Left forelimb (tissue), 1 donor: ENCODE results near the gene LRRC55.
A peak's percentile ranks its signal among the peaks of the same experiment; 100 is the strongest.

ENCODE experiments used
- DNase-seq: peaks from one replicate; pipeline ENCODE4 v3.0.0-alpha.2; 2018; ENCODE audit warnings: low spot score

Gene LRRC55

DNA sequence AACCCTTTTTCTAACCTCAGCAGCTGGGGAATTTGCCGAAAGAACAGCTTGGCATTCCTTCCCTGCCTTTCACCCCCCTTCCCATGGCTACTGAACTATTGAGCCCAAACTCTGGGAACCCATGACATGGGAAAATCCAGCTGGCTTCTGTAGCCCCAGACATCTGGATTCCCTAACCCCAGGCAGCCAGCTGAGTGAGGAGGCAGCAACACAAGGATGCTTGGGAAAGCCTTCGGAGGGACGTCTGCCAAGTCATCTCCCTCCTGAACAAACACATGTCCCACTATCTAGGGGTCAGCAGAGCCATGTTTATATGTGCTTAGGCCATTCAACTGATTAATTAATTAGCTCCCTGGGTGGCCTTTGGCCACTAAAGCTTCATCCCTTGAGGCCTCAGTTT, 21.6 kb downstream of the LRRC55 start:
- no peak for DNase-seq

GRCh38 chr11:57203882-57204480, 22.2 kb downstream of the LRRC55 start:
- no peak for DNase-seq

DNA sequence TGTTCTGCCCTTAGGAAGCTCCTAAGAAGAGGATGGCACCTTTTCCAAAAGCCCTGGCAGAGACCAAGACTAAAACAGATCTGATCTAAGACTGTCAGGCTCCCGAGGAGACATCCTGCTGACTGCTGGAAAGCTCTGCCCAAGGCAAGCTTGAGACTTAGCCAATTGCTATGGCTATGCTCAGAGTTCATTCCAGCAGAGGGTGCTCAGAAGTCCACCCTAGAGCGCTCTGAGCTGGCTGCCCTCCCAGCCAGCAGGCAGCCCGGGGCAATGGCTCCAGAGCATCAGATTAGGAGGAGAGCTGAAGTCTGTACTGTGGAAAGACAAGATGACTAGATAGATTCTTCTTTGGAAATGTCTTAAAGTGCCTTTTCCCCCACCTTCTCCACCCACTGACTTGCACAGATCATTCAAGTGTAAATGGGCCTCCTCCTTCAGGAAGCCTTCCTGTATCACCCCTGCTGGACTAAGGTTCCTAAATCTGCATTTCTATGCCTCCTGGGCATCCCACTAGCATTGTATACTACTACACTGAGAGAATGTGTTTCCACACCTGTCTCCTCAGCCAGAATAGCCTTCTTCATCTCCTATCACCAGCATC, 23.4 kb downstream of the LRRC55 start:
- no peak for DNase-seq

DNA sequence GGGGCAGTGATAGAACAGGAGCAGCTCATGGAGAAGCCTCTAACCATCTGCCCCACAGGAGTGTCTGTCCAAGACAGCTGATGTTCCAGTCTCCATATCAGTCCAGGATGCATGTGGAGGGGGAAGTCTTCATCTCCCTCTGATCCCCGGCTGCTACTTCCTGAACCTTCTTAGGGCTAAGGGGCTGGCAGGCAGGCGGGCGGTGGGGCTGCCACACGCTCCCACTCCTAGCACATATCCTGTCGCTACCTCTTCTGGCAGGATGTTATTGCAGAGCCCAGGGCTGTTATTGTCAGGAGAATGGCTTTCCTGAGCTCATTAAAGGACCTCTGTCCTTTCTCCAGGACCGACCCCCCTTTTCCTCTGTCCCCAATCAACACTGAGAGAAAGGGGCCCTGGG, 25.4 kb downstream of the LRRC55 start:
- DNase-seq = no peak

GRCh38 chr11:57210781-57211180, 29.0 kb downstream of the LRRC55 start:
- DNase-seq = no peak

GRCh38 chr11:57213342-57214097, 31.8 kb downstream of the LRRC55 start:
- DNase-seq = no peak

- no peak for DNase-seq
Measured at GRCh38 chr11:57214098-57214417, 32.3 kb downstream of the LRRC55 start.

- no peak for DNase-seq
Measured at GRCh38 chr11:57214494-57214893, 32.7 kb downstream of the LRRC55 start.

GRCh38 chr11:57216463-57216862, 34.7 kb downstream of the LRRC55 start:
- DNase-seq = no peak

- no peak for DNase-seq
Measured at GRCh38 chr11:57217053-57217452, 35.3 kb downstream of the LRRC55 start.

DNA sequence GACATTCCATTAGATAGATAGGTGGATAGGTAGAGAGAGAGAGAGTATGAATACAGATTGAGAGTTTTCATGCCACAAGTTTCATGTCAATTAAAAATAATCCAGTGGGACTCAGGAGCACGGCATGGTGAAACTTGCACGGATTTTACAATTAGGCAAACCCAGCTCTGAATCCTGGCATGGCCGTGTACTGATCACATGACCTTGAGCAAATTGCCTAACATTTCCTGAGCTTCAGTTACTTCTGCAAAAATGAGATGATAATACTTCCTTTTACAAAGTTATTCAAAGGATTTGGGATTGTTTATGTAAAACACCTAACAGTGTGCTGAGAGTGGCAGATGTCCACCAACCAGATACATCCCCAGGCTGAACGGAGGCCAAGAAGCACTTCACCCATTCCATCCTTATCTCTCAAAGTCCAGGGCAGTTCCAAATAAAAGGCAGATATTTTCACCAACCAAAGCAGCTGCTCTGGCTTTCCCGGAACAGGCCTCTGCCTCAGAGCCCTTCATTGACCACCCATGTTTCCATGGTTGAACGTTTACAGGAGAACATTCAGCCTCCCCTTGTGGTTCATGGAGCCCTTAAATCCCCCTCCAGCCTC, 37.4 kb downstream of the LRRC55 start:
- DNase-seq = no peak

- no peak for DNase-seq
Measured at GRCh38 chr11:57222239-57222638, 40.5 kb downstream of the LRRC55 start.

- no peak for DNase-seq
Measured at GRCh38 chr11:57223601-57224000, 41.8 kb downstream of the LRRC55 start.

- DNase-seq = no peak
Measured at GRCh38 chr11:57224128-57224527, 42.4 kb downstream of the LRRC55 start.

- no peak for DNase-seq
Measured at GRCh38 chr11:57224537-57224936, 42.8 kb downstream of the LRRC55 start.

- DNase-seq = no peak
Measured at GRCh38 chr11:57228600-57228999, 46.8 kb downstream of the LRRC55 start.

- DNase-seq = no peak
Measured at GRCh38 chr11:57230316-57230715, 48.6 kb downstream of the LRRC55 start.

GRCh38 chr11:57230791-57231538, 49.2 kb downstream of the LRRC55 start:
- no peak for DNase-seq

- no peak for DNase-seq
Measured at GRCh38 chr11:57231539-57232253, 49.9 kb downstream of the LRRC55 start.

GRCh38 chr11:57233702-57234101, 51.9 kb downstream of the LRRC55 start:
- DNase-seq = peak; percentile 22

- no peak for DNase-seq
Measured at GRCh38 chr11:57235761-57236703, 54.3 kb downstream of the LRRC55 start.
